NCI-H524 treated with DMSO at 0.1 percent for 48 hours (cell line): ENCODE measurements around the gene ADIPOQ.
"Not testable (repeated sequence)": the region's sequence is repeated elsewhere in the genome, so short reads cannot be mapped to it uniquely, and the experiment has no call there.

Source experiments
- DNase-seq: peaks from one replicate; lab custom pipeline; 2025; lab: John Stamatoyannopoulos, UW

The ADIPOQ gene

GRCh38 chr3:186870421-186871201, 28.1 kb downstream of the ADIPOQ start:
- no peak for DNase-seq

- DNase-seq: no peak
These were observed 29.0 kb downstream of the ADIPOQ start for GRCh38 chr3:186871403-186871924.

- not testable (repeated sequence) for DNase-seq
These were observed 31.3 kb downstream of the ADIPOQ start for GRCh38 chr3:186873796-186874195.

GRCh38 chr3:186874216-186874615, 31.7 kb downstream of the ADIPOQ start:
- DNase-seq: not testable (repeated sequence)

GRCh38 chr3:186874841-186875240, 32.3 kb downstream of the ADIPOQ start:
- not testable (repeated sequence) for DNase-seq

- DNase-seq: no peak
These were observed 33.2 kb downstream of the ADIPOQ start for GRCh38 chr3:186875708-186876107.

DNA sequence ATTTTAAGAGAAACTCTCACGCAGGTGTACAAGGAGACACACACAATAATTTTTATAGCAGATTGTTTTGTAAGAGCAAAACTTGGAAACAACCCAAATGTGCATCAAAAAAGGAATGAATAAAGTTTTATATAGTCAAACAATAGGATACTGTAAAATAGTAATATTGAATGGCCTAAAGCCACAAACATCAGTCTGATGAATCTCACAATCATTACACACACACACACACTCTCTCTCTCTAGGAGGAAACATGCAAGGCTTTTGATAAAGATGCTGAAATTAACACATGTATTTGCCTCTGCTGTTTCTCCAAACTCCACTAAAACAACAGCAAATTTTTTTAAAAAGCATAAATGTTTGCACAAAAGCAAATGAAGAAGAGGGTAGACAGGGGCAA, 37.3 kb downstream of the ADIPOQ start:
- no peak for DNase-seq

DNA sequence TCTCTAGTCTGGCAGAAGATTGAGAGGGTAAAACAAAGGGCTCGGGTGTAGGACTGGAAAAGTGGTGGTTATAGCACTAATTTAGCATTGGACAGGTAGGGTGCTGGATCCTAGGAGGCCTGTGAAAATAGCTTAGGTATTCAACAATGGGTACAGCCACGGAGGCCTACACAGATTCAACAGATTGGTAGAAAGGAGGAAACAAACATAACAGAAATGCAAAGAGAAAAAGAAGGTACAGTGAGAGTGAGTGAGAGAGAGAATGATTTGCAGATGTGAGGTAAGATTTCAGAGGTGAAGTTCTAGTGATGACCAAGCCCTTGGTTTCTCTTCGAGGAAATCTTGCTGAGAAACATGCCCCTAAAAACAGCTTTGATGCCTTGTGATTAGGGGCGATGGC, 37.9 kb downstream of the ADIPOQ start:
- no peak for DNase-seq

GRCh38 chr3:186882150-186882524, 39.6 kb downstream of the ADIPOQ start:
- DNase-seq: no peak

- DNase-seq: no peak
These were observed 40.6 kb downstream of the ADIPOQ start for GRCh38 chr3:186882881-186883685.

GRCh38 chr3:186883686-186884058, 41.2 kb downstream of the ADIPOQ start:
- DNase-seq: no peak

DNA sequence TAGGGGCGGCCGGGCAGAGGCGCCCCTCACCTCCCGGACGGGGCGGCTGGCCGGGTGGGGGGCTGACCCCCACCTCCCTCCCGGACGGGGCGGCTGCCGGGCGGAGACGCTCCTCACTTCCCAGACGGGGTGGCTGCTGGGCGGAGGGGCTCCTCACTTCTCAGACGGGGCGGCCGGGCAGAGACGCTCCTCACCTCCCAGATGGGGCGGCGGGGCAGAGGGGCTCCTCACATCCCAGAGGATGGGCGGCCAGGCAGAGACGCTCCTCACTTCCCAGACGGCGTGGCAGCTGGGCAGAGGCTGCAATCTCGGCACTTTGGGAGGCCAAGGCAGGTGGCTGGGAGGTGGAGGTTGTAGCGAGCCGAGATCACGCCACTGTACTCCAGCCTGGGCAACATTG, 42.4 kb downstream of the ADIPOQ start:
- not testable (repeated sequence) for DNase-seq

DNA sequence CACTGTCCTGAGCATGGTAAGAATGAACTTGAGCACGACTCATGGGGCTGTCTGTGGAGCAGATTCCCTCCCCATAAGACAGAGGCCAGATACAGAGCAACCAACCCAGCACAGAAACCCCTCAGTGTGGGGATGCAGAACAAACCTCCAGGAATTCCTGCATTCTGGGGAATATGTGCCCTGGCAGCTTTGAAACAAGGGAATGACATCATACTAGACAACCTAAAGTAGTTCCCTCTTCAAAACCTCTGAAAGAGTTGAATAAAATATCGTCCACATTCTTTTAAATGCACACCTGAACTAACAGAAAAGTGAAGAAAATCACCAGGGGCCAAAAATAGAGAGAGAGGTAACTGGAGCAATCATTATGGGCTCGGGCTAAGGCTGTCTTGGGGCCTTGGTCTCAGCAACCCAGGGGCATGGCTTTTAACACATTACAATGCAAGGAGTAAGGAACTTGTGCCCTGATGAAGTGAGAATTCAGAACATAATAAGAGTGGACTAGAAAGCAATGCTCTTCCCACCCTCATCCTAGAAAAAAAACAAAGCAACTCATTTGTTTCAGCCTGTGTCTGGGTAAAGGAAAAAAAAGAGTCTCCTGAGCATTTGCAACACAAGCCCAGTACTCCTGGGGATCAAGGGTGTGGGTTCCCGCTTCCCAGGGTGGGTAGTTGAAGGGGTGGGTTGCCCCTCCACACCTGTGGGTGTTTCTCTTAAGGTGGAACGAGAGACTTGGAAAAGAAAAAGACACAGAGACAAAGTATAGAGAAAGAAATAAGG, 43.9 kb downstream of the ADIPOQ start:
- DNase-seq: no peak

DNA sequence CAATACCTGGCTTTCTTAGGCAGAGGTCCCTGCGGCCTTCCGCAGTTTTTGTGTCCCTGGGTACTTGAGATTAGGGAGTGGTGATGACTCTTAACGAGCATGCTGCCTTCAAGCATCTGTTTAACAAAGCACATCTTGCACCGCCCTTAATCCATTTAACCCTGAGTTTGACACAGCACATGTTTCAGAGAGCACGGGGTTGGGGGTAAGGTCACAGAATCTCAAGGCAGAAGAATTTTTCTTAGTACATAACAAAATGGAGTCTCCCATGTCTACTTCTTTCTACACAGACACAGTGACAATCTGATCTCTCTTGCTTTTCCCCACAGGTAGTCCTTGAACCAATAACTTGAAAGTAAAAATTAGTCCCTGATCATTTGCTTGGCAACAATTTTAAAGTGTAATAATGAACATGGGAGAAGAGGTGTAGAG, 45.0 kb downstream of the ADIPOQ start:
- not testable (repeated sequence) for DNase-seq

GRCh38 chr3:186888569-186888968, 46.1 kb downstream of the ADIPOQ start:
- DNase-seq: peak; percentile 59

DNA sequence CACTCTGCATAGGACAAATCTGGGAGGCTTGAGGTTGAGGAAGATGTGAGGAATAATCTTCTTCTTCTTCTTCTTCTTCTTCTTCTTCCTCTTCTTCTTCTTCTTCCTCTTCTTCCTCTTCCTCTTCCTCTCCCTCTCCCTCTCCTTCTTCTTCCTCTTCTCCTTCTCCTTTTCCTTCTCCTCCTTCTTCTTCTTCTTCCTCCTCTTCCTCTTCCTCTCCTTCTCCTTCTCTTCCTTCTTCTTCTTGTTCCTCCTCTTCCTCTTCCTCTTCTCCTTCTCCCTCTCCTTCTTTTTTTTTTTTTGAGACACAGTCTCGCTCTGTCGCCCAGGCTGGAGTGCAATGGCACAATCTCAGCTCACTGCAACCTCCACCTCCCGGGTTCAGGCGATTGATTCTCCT, 47.2 kb downstream of the ADIPOQ start:
- not testable (repeated sequence) for DNase-seq

DNA sequence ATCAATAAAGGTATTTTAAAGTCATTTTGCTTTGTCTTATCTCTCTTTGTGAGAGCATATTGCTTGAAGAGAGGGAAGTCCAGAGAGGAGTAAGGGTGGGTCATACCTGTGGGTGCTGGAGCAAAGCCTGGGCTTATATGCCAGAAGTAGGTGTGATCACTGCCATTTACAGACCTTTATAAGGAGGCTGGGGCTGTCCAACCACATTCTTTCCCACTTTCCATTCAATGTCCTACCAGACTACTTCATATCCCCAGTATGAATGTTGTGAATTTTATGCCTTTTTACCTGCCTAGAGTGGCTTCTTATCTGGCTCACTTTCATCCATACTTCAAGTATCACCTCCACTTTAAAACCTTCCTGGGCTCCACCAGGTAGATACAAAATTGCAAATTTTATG, 48.4 kb downstream of the ADIPOQ start:
- no peak for DNase-seq

GRCh38 chr3:186893071-186893470, 50.6 kb downstream of the ADIPOQ start:
- not testable (repeated sequence) for DNase-seq

DNA sequence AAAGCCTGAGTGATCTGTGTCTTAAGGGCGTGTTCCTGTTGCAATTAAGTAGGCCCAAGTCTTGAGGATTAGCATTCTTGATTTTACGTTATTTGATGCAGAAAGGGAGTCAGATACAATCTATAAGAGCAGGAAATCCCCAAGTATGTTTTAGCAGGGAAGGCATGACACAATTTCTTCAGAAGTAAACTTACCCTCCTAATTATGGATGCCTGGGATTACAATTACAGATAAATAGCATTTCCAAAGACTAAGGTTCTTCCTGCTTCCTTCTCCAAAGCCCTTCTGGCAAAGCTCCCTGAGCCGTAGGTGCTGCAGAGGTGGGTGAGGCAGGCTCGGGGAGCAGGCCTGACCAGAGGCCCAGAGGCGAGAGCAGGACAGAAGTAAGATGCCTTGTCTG, 52.9 kb downstream of the ADIPOQ start:
- DNase-seq: no peak

- no peak for DNase-seq
These were observed 53.5 kb downstream of the ADIPOQ start for GRCh38 chr3:186896006-186896405.

DNA sequence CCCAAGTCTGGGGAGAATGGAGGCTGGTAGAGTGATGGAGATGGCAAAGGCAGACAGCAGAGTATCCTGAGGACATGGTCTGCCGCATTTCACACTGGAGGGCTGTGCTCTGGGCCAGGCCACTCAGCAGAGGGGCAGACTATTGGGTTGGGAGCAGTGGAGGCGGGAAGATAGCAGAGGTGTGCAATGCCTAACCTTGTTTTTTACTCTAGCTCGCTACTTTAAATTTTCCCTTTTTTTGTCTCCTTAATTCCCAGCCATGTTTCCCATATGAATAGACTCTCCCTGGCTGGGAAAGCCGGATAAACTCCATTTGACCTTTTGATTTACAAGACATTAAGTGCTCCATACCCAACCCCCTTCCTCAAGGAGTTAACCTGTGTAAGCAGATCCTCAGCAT, 54.4 kb downstream of the ADIPOQ start:
- no peak for DNase-seq

- no peak for DNase-seq
These were observed 58.7 kb downstream of the ADIPOQ start for GRCh38 chr3:186901135-186901734.
